Activated CD8-positive, alpha-beta memory T cell treated with anti-CD3 and anti-CD28 coated beads for 48 hours (primary cell): ENCODE data around the gene ECPAS.
"Not testable (repeated sequence)": the region's sequence is repeated elsewhere in the genome, so short reads cannot be mapped to it uniquely, and the experiment has no call there.

Source experiments
- DNase-seq, 3 experiments: peaks; one replicate each; pipeline ENCODE4 v3.0.0-alpha.2; 2020; ENCODE audit warnings: low read depth in 2 of 3, low spot score in 2 of 3

ECPAS gene

DNA sequence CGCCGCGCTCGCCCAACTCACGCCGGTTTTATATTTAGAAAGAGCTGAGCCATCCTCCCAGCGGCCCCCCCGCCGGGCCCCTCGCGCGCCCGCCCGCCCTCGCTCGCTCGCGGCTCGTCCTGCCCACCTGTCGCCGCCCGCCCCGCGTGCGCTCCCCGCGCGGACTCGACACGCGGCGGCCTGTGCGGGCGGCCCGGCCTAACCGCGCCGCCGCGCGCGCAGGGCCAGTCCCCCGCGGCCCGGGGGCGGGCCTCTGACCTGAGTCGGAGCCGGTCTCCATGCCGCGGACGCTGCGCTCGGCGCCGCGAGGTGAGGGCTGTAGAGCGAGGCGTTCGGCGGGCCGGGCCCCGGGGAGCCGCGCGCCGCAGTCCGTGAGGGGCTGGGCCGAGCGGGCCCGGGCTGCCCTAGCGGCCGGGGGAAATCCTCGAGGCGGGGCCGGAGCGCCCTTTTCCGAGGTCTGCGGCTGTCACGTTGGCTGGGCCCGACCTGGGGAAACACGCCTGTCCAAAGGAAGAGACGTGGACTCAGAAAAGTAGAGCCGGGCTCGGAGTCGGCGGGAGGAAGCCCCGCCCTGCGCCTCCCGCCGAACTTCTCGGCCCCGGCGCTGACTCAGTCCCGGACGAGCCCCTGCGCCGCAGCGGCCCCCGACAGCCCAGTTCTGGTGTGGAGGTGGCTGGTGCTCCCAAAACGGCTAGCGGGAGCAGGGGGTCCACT, at the start of gene ECPAS:
Gene ECPAS, minus strand, starts transcription at position 526 of the 714 bp plus-strand sequence. CDS start 11,465 bp downstream, outside the sequence.
- DNase-seq: peak; percentile 34 to 59 (median 48)

GRCh38 chr9:111533099-111533790, 49.1 kb upstream of the ECPAS start:
- DNase-seq: no peak

DNA sequence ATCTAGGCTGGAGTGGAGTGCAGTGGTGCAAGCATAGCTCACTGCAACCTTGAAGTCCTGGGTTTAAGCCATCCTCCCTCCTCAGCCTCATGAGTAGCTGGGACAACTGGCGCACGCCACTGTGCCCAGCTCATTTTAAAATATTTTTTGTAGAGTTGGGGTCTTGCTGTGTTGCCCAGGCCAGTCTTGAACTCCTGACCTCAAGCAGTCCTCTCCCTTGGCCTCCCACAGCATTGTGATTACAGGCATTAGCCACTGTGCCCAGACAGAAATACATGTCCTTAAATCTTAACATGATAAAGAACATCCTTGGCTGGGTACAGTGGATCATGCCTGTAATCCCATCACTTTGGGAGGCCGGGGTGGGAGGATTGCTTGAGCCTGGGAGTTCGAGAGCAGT, 47.5 kb upstream of the ECPAS start:
- no peak for DNase-seq

DNA sequence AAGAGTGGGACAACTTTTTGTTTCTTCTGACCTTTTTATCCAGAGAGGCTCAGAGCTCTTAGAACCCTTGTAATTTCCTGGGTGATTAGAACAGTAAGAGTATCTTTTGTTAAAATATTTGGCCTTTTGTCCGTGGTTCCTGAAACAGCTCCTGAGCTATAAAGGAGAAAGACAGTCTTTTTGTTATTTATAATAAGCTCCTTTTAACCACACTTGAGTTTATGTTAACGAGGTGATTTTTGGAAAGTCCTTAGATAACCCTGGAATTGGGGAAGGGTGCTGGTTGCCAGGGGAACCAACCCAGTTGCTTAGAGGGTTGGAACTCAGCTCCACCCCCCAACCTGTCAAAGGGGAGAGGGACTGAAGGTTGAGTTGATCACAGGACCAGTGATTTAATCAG, 45.6 kb upstream of the ECPAS start:
- no peak for DNase-seq

GRCh38 chr9:111527347-111527746, 43.2 kb upstream of the ECPAS start:
- DNase-seq: no peak

- peak; percentile 31 to 44 (median 37) for DNase-seq
Observed at GRCh38 chr9:111525056-111525977, 41.1 kb upstream of the ECPAS start, which contains the start of gene ZNF483. TSS of gene ZNF483 (plus strand) at chr9:111525179. CDS start at chr9:111527396, 2,217 bp downstream.

GRCh38 chr9:111524731-111525055, 40.5 kb upstream of the ECPAS start:
- no peak for DNase-seq

- no peak for DNase-seq
Observed at GRCh38 chr9:111516061-111516465, 31.9 kb upstream of the ECPAS start.

GRCh38 chr9:111514967-111515366, 30.8 kb upstream of the ECPAS start:
- DNase-seq: no peak

DNA sequence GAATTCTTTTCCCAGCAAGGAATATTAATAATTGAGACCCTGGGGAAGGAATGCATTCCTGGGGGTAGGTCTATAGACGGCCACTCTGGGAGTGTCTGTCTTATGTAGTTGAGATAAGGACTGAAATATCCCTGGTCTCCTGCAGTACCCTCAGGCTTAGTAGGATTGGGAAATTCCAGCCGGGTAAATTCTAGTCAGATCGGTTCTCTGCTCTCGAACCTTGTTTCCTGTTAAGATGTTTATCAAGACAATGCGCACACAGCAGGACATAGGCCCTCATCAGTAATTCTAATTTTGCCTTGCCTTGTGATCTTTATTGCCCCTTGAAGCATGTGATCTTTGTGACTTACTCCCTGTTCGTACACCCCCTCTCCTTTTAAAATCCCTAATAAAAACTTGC, 27.4 kb upstream of the ECPAS start:
- not testable (repeated sequence) for DNase-seq

DNA sequence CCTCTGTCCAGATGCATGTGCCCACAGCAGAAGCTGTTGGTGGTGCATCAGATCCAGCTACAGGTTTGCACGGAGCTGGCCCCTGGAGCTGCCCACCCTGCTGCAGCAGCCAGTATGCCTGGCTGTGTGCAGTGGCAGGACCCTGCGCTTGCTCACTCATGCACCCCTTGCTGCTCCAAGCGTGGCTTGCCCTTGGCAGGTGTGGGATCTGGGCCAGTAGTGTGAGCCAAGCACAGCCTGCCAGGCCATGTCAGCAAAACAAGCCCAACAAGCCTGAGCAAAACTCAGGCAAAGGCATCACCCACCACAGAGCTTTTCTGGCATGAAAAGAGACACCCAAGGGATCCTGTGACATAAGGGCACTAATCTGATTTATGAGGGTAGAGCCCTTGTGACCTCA, 18.3 kb upstream of the ECPAS start:
- DNase-seq: no peak

- no peak for DNase-seq
Observed at GRCh38 chr9:111501648-111502047, 17.5 kb upstream of the ECPAS start.

DNA sequence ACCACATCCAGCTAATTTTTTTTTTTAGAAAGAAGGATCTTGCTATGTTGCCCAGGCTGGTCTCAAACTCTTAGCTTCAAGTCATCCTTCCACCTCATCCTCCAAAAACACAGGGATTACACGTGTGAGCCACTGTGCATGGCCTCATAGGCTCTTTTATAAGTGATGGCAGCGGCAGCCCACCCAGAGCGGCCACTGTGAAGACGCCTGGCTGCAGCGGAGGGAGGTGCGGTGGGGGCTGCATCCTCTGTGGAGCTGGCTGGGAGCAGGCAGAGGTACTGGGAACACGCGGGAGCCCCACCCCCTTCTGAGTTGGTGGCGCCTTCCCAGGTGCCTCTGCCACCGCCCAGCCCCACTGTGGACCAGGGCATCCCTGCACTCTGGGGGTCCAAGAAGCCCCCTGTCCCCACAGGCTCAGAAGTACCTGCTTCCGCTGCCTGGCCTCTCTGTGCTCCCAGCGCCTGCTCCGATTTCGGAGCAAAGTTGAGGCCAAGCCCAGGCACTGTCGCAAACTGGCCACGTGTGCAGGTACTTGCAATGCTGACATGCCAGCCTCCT, 16.9 kb upstream of the ECPAS start:
- no peak for DNase-seq

- not testable (repeated sequence) for DNase-seq
Observed at GRCh38 chr9:111497196-111497595, 13.0 kb upstream of the ECPAS start.

DNA sequence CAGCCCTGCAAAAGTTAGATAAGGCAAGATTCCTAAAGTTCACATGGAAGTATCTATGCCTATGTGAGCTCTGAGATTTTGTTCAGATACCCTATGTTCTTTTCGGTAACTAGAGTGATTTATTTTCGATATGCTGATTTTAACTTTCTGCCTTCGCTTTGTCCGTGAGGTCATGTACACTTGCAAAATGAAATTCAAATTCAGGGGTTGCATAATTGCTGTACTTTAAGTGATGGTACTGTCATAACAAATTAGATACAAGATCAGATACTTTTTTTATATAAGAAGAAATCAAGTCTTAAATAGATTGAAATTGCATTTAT, 350 bp upstream of the ECPAS start:
- DNase-seq: no peak

DNA sequence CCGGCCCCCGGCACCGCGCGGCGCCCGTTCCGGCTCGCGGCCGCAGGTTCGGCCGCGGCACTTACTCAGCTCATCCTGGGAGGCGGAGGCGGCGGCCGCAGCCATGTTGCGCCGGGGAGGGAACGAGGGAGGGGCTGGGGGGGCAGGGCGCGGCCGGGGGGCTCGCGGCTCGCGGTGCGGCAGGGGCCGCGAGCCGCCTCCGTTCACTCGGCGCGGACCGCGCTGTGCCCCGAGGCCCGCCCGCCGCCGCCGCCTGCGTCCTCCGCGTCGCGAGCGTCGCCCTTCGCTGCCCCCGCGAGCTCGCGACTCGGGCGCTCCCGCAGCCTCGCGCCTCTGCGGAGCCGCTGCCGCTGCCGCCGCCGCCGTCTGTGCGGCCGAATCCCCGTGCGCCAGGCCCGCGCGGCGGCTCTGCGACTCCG, 735 bp downstream of the ECPAS start:
- DNase-seq: peak in 2 of 3 experiments; percentile 10 to 33

- peak; percentile 29 to 53 (median 50) for DNase-seq
Observed at GRCh38 chr9:111482694-111483438, 1.3 kb downstream of the ECPAS start.

DNA sequence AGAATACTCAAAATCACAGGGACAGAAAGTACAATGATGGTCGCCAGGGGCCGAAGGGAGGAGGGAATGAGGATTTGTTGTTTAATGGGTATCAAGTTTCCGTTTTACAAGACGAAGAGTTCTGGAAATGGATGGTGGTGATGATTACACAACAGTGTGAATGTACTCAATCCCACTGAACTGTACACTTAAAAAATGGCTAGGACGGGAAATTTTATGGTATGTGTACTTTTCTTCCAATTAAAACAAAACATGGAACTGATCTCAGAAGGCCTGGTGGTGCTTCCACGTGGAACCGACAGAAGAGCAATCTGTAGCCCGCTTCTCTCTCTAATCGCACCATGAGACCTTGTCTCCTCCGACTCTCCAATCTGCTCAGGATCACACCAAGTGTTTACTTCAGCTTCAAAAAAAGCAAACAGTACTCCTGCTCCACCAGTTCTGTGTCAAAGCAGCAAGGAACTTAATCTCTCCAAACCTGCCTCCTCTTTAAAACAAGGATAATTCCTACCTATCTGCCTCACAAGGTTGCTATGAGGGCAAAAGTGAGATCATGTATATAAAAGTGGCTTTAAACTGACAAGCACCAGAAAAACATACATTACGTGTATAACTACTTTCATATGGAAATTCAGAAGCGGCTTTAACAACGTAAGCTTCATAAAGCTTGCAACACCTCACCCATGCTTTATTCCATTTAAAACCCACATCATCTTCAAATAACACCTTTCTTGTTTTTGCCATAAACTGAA, 2.1 kb downstream of the ECPAS start:
- DNase-seq: no peak

DNA sequence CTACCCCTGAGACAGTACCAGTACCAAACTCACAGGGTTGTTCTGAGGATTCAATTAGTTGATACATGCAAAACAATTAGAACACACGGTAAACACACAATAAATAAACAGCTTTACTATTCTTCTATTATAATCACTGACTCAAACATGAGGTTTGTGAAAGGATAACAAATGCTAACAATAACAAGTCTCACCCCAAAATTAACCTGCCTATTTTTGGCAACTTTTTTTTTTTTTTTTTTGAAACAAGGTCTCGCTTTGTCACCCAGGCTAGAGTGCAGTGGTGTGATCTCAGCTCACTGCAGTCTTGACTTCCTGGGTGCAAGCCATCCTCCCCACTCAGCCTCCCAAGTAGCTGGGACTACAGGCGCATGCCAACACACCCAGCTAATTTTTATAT, 6.5 kb downstream of the ECPAS start:
- no peak for DNase-seq

GRCh38 chr9:111475195-111475594, 9.0 kb downstream of the ECPAS start:
- no peak for DNase-seq
